ENCODE data around the gene BRAF. TPM values are rescaled to one million over a fixed set of nuclear protein-coding genes. Genes with fewer than 3 reads are reported as not detected.

BRAF gene
- total RNA-seq, 1 donor from 2014 or later: 60.5 TPM

- Mint-ChIP-seq H3K36me3 (ENCODE audit: insufficient read depth) (peaks cover 20% of the 10 kb centered on the region), H3K4me3 (ENCODE audit: low read depth) (no peak overlapping the region), H3K4me1 (ENCODE audit: low read depth) (peaks cover 21% of the 10 kb centered on the region), H3K27ac (no peak overlapping the region), H3K27me3 (no peaks in the 10 kb centered on the region), H3K9me3 (ENCODE audit: low read depth) (peaks cover 18% of the 10 kb centered on the region)
- DNase-seq (ENCODE audit: low spot score, unreplicated experiment): no peak
- TF ChIP-seq CTCF (IDR thresholded peaks at IDR 0.05; ENCODE audit: unreplicated experiment): no peak
Measured at GRCh38 chr7:140908361-140908760, 16.4 kb downstream of the BRAF start.

- H3K36me3 Mint-ChIP-seq (ENCODE audit: insufficient read depth): peaks cover 24% of the 10 kb centered on the region
- no peak overlapping the region for H3K4me3 Mint-ChIP-seq (ENCODE audit: low read depth)
- H3K27me3 Mint-ChIP-seq: no peaks in the 10 kb centered on the region
- peaks cover 23% of the 10 kb centered on the region for H3K9me3 Mint-ChIP-seq (ENCODE audit: low read depth)
- TF ChIP-seq CTCF (IDR thresholded peaks at IDR 0.05; ENCODE audit: unreplicated experiment): no peak
- peaks cover 10% of the 10 kb centered on the region for H3K4me1 Mint-ChIP-seq (ENCODE audit: low read depth)
- DNase-seq (ENCODE audit: low spot score, unreplicated experiment): no peak
- no peak overlapping the region for H3K27ac Mint-ChIP-seq
Measured at GRCh38 chr7:140903741-140904480, 20.8 kb downstream of the BRAF start.

- Mint-ChIP-seq H3K27me3 (no peaks in the 10 kb centered on the region), H3K9me3 (ENCODE audit: low read depth) (peaks cover 23% of the 10 kb centered on the region), H3K4me3 (ENCODE audit: low read depth) (no peak overlapping the region), H3K27ac (no peak overlapping the region), H3K36me3 (ENCODE audit: insufficient read depth) (peaks cover 24% of the 10 kb centered on the region), H3K4me1 (ENCODE audit: low read depth) (peaks cover 15% of the 10 kb centered on the region)
- TF ChIP-seq CTCF (IDR thresholded peaks at IDR 0.05; ENCODE audit: unreplicated experiment): no peak
- no peak for DNase-seq (ENCODE audit: low spot score, unreplicated experiment)
Measured at GRCh38 chr7:140902303-140902953, 22.3 kb downstream of the BRAF start.

GRCh38 chr7:140901941-140902302, 22.8 kb downstream of the BRAF start:
- peaks cover 25% of the 10 kb centered on the region for H3K36me3 Mint-ChIP-seq (ENCODE audit: insufficient read depth)
- H3K4me3 Mint-ChIP-seq (ENCODE audit: low read depth): no peak overlapping the region
- no peaks in the 10 kb centered on the region for H3K27me3 Mint-ChIP-seq
- no peak for DNase-seq (ENCODE audit: low spot score, unreplicated experiment)
- no peak for TF ChIP-seq CTCF (IDR thresholded peaks at IDR 0.05; ENCODE audit: unreplicated experiment)
- peaks cover 17% of the 10 kb centered on the region for H3K4me1 Mint-ChIP-seq (ENCODE audit: low read depth)
- peaks cover 21% of the 10 kb centered on the region for H3K9me3 Mint-ChIP-seq (ENCODE audit: low read depth)
- no peak overlapping the region for H3K27ac Mint-ChIP-seq

- Mint-ChIP-seq H3K4me1 (ENCODE audit: low read depth) (peaks cover 18% of the 10 kb centered on the region), H3K4me3 (ENCODE audit: low read depth) (no peak overlapping the region), H3K27me3 (no peaks in the 10 kb centered on the region), H3K9me3 (ENCODE audit: low read depth) (peaks cover 15% of the 10 kb centered on the region), H3K27ac (peak overlapping the region; percentile 84), H3K36me3 (ENCODE audit: insufficient read depth) (peaks cover 20% of the 10 kb centered on the region)
- DNase-seq (ENCODE audit: low spot score, unreplicated experiment): no peak
- TF ChIP-seq CTCF (IDR thresholded peaks at IDR 0.05; ENCODE audit: unreplicated experiment): peak; percentile 9
Measured at GRCh38 chr7:140899883-140900282, 24.8 kb downstream of the BRAF start.

Data from progenitor cell of endocrine pancreas (in vitro differentiated cells).